Vagina (tissue), 2 donors: Measurements from ENCODE around the gene SFTPD.

Source experiments
- CTCF ChIP-seq, 3 experiments: fragments of 450-650 bp in 2 of 3; fragments of 200-600 bp in 1 of 3; sonication (generic) in 1 of 3; IDR thresholded peaks; one replicate each; pipeline ENCODE4 v1.5.1; 2017 to 2019; ENCODE audit warnings: antibody characterized with exemption in 3 of 3, mild to moderate bottlenecking in 2 of 3, moderate library complexity in 2 of 3
- POLR2A ChIP-seq, 2 donors: fragments of 450-650 bp; IDR thresholded peaks; one replicate each; pipeline ENCODE4 v1.6.1; 2017; ENCODE audit warnings: antibody characterized with exemption in 2 of 2, mild to moderate bottlenecking in 2 of 2, moderate library complexity in 2 of 2
- POLR2AphosphoS5 ChIP-seq, 2 donors: sonication (generic); formaldehyde crosslinking; IDR thresholded peaks; one replicate each; pipeline ENCODE4 v1.9.0; 2017; ENCODE audit warnings: antibody characterized with exemption in 2 of 2, mild to moderate bottlenecking in 2 of 2, low read depth in 1 of 2; ENCODE audit not compliant: insufficient read depth in 1 of 2

DNA sequence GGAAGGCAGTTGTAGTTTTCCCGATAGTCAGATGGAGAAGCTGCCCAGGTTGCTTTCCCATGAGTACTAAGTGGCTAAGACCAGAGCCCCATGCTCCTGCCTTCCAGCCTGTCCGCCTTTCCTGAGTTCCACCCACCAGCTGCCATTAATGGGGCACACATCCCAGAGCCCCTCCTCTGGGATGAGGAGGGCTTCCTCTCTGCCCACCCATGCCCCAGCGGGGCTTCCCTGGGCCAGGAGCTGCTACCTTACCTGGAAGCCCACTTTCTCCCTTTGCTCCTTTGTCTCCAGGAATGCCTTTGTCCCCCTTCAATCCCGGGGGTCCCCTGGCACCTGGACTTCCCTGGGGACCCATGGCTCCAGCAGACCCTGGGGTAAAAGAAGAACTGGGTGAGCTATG is 7.8 kb downstream of the SFTPD start:
- no peak for TF ChIP-seq CTCF (IDR thresholded peaks at IDR 0.05)
- no peak for TF ChIP-seq POLR2AphosphoS5 (IDR thresholded peaks at IDR 0.05; ENCODE audit: insufficient read depth in 1 of 2, low read depth in 1 of 2)
- TF ChIP-seq POLR2A (IDR thresholded peaks at IDR 0.05): no peak
